Measurements from ENCODE around the gene RAB8A. TPM values are rescaled to one million over a fixed set of nuclear protein-coding genes. Genes with fewer than 3 reads are reported as not detected.

The RAB8A gene
- total and polyA plus RNA-seq, 9 of the 15 experiments (the other 6 are each of a cell fraction or from before 2014, with no cell fraction given), result 11.2 to 102 (median 53.2) TPM

DNA sequence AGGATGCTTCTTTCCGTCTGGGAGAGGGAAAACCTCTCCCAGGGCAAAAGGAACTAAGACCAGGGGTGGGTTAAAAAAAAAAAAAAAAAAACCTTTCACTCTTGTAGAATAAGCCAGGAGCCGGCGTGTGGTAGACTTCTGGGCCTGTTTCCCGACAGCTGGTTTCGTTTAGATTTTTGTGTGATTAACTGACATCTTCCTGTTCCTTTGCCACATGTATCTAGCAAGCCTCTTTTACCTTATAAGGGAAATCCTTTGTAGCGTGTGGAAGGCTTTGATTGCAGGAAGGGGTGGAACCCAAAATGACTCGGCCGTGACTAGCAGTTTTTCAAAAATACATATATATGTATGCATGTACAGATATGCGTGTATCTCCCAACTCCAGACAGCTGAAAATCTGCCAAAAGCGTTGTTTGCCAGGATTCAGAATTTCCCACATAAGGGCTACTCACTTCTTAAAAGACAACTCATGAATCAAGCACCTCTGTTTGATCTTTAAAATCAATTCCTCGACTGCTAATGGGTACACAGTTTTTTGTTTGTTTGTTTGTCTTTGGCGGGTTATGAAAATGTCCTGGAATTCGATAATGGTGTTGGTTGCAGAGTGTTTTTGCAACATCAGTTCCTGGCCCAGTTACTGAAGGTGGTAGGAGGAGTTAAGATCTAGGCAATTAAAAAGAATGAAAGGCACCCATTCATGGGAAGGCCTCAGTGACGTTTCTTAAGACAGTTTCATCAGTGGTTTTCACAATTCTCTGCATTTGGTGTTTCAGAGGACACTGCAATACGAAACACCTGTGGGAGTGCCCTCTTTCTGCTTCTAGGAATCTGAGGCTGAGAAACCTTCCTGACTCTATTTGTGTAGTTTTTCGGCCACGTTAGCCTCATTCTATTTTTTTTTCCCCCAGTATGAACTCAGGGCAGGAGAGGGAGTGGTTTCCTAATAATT, 32.7 kb upstream of the RAB8A start:
- DNase-seq (ENCODE audit: extremely low read depth in 1 of 4, low spot score in 3 of 4) (peak; percentile 53 to 94 (median 75)), FAIRE-seq (peak; percentile 96), ATAC-seq (peak; percentile 79)
- no TSS peak for BruUV-seq (replicated peaks)
- Histone ChIP-seq H3K36me3 (ENCODE audit: control insufficient read depth, insufficient read depth, low read length) (peaks cover 23% of the 10 kb centered on the region; the same call in 2 of the 3 replicates), H4K20me1 (replicated peaks; ENCODE audit: control insufficient read depth, insufficient read depth, low read length) (peaks cover 24% of the 10 kb centered on the region), H3K4me3 (peak overlapping the region; percentile 81), H3K4me2 (ENCODE audit: insufficient read depth, low read length) (peak overlapping the region; percentile 67), H2AFZ (ENCODE audit: low read depth, low read length) (no peak overlapping the region), H3K9me1 (ENCODE audit: control insufficient read depth, insufficient read depth, low read length) (peaks cover 5% of the 10 kb centered on the region), H3K4me1 (replicated peaks in 1 of 2; ENCODE audit: control insufficient read depth in 2 of 2, insufficient read depth in 2 of 2, low read length in 2 of 2) (peaks cover 34 to 40% of the 10 kb centered on the region in 2 experiments), H3K79me2 (ENCODE audit: control insufficient read depth, insufficient read depth, low read length) (peaks cover 30% of the 10 kb centered on the region), H3K27ac (ENCODE audit: extremely low read depth, low read depth, low read length) (peak overlapping the region; percentile 92), H3K27me3 (ENCODE audit: control insufficient read depth in 2 of 2, insufficient read depth in 2 of 2, low read length in 2 of 2) (no peaks in the 10 kb centered on the region), H3K9ac (ENCODE audit: insufficient read depth in 1 of 2, low read depth in 2 of 2, low read length in 2 of 2) (peak overlapping the region in 1 of 2 experiments; percentile 69; a peak in 2 of 4 replicates), H3K9me3 (replicated peaks; ENCODE audit: control insufficient read depth, insufficient read depth, low read depth, low read length) (no peaks in the 10 kb centered on the region)
- ChIA-PET CTCF (ENCODE audit: low intra/inter-chr PET ratio) (interaction anchor here (0.6 kb wide), 1 partner anchor 37 kb away, joined by 3 read pairs; no protein-coding TSS in a partner anchor), POLR2A (interaction anchor here (0.6 to 2.1 kb wide), 9 partner anchors 8 to 655 kb away, joined by 3 to 15 read pairs (median 3); partner anchors contain the start of genes HSH2D and RAB8A)
- intact Hi-C loops (cut with micrococcal nuclease) (no loop called here), in situ Hi-C loops (cut with MboI) (no loop called here)
- 2% methylated on average over 17 of the region's 17 CpGs for WGBS (ENCODE audit: insufficient coverage, low coverage, missing lambda C conversion rate)
- TF ChIP-seq ESRRB (CRISPR knock-in tag; IDR thresholded peaks at IDR 0.05; ENCODE audit: borderline replicate concordance) (no peak), ETV6 (IDR thresholded peaks at IDR 0.05; ENCODE audit: borderline replicate concordance in 1 of 2, low read depth in 2 of 2, low read length in 1 of 2) (peak in 1 of 2 experiments; percentile 48; a peak in 1 of 4 replicates), ETV6 (CRISPR knock-in tag; IDR thresholded peaks at IDR 0.05; ENCODE audit: borderline replicate concordance) (no peak), KHSRP (IDR thresholded peaks at IDR 0.05) (peak; percentile 67; the same call in 1 of the 2 replicates), ZNF668 (CRISPR knock-in tag; IDR thresholded peaks at IDR 0.05) (no peak), NR2C2 (CRISPR knock-in tag; IDR thresholded peaks at IDR 0.05) (no peak), NR2C2 (tag; IDR thresholded peaks at IDR 0.05) (peak; percentile 62), XRCC3 (IDR thresholded peaks at IDR 0.05) (no peak), TBL1XR1 (IDR thresholded peaks at IDR 0.05; ENCODE audit: low read length in 2 of 2) (peak in 1 of 2 experiments; percentile 92; a peak in 3 of 4 replicates)
- TF ChIP-seq, protein P1, sequence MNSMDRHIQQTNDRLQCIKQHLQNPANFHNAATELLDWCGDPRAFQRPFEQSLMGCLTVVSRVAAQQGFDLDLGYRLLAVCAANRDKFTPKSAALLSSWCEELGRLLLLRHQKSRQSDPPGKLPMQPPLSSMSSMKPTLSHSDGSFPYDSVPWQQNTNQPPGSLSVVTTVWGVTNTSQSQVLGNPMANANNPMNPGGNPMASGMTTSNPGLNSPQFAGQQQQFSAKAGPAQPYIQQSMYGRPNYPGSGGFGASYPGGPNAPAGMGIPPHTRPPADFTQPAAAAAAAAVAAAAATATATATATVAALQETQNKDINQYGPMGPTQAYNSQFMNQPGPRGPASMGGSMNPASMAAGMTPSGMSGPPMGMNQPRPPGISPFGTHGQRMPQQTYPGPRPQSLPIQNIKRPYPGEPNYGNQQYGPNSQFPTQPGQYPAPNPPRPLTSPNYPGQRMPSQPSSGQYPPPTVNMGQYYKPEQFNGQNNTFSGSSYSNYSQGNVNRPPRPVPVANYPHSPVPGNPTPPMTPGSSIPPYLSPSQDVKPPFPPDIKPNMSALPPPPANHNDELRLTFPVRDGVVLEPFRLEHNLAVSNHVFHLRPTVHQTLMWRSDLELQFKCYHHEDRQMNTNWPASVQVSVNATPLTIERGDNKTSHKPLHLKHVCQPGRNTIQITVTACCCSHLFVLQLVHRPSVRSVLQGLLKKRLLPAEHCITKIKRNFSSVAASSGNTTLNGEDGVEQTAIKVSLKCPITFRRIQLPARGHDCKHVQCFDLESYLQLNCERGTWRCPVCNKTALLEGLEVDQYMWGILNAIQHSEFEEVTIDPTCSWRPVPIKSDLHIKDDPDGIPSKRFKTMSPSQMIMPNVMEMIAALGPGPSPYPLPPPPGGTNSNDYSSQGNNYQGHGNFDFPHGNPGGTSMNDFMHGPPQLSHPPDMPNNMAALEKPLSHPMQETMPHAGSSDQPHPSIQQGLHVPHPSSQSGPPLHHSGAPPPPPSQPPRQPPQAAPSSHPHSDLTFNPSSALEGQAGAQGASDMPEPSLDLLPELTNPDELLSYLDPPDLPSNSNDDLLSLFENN (IDR thresholded peaks at IDR 0.05; ENCODE audit: low read depth in 2 of 2, low read length in 2 of 2), result peak in 1 of 2 experiments; percentile 88; a peak in 2 of 4 replicates
- TF ChIP-seq, protein P2, sequence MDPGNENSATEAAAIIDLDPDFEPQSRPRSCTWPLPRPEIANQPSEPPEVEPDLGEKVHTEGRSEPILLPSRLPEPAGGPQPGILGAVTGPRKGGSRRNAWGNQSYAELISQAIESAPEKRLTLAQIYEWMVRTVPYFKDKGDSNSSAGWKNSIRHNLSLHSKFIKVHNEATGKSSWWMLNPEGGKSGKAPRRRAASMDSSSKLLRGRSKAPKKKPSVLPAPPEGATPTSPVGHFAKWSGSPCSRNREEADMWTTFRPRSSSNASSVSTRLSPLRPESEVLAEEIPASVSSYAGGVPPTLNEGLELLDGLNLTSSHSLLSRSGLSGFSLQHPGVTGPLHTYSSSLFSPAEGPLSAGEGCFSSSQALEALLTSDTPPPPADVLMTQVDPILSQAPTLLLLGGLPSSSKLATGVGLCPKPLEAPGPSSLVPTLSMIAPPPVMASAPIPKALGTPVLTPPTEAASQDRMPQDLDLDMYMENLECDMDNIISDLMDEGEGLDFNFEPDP (CRISPR knock-in tag; IDR thresholded peaks at IDR 0.05), result no peak
